Glomerular endothelial cell (primary cell): ENCODE results near the gene ANO9. TPM values are rescaled to one million over a fixed set of nuclear protein-coding genes. Genes with fewer than 3 reads are reported as not detected.

Source experiments
- DNase-seq: peaks from one replicate; pipeline ENCODE4 v3.0.0-alpha.2; 2011; ENCODE audit warnings: low read depth, low spot score; ENCODE audit errors: extremely low read depth
- total RNA-seq: library from RNA; depleted of rRNA; stranded (reverse); fragments of >200 nt; gene quantifications from 2 replicates; pipeline ENCODE4 v1.2.3, GENCODE V29; 2015

ANO9 gene, protein sequence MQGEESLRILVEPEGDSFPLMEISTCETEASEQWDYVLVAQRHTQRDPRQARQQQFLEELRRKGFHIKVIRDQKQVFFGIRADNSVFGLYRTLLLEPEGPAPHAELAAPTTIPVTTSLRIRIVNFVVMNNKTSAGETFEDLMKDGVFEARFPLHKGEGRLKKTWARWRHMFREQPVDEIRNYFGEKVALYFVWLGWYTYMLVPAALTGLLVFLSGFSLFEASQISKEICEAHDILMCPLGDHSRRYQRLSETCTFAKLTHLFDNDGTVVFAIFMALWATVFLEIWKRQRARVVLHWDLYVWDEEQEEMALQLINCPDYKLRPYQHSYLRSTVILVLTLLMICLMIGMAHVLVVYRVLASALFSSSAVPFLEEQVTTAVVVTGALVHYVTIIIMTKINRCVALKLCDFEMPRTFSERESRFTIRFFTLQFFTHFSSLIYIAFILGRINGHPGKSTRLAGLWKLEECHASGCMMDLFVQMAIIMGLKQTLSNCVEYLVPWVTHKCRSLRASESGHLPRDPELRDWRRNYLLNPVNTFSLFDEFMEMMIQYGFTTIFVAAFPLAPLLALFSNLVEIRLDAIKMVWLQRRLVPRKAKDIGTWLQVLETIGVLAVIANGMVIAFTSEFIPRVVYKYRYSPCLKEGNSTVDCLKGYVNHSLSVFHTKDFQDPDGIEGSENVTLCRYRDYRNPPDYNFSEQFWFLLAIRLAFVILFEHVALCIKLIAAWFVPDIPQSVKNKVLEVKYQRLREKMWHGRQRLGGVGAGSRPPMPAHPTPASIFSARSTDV
- 1.2 and 2.0 TPM in 2 replicates for total RNA-seq

DNA sequence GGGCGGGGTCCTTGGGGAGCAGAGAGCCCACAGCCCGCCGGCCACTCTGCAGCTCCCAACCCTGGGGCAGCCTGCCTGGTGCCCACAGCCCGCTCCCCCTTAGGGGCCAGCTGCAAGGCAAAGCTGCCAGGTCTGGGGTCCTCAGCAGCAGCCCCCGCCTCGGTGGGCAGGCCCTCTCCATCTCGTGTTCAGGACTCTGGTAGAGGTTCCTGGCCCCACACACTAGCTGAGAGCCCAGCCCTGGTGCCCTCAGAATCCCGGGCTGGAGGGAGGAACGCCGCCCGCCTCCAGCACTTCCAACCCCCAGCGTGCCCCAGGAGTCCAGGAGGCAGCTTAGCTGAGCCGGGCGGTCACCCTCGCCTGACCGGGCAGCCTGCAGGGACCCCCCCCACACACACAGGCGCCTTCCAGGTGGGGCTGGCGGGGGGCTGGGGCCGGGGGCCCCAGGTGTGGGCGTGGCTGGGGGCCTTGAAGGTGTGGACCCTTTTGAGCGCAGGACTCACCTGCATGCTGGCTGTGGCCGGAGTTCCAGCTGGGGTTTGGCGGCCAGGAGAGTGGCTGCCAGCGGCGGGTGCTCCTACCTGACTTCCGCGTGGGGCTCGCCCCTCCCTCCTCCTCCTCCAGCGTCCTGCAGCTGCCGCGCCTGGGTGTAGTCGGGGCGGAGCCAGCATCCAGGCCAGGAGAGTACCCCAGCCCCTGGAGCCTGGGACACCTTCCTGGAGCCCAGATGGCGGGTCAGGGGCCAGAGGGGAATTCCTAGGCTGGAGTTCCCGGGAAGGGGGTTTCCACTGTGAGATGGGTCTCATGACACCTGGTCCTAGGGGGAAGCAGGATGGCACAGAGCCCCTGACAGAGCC is at the start of gene ANO9:
Gene ANO9 (minus strand): TSS at position 594 of the 857 bp plus-strand sequence. CDS start 85 bp downstream, at position 509.
- no peak for DNase-seq

GRCh38 chr11:491358-491757 is 49.5 kb upstream of the ANO9 start:
- no peak for DNase-seq

GRCh38 chr11:490930-491260 is 49.1 kb upstream of the ANO9 start:
- DNase-seq, result no peak

- no peak for DNase-seq
Measured at GRCh38 chr11:490186-490929, 48.5 kb upstream of the ANO9 start.

DNA sequence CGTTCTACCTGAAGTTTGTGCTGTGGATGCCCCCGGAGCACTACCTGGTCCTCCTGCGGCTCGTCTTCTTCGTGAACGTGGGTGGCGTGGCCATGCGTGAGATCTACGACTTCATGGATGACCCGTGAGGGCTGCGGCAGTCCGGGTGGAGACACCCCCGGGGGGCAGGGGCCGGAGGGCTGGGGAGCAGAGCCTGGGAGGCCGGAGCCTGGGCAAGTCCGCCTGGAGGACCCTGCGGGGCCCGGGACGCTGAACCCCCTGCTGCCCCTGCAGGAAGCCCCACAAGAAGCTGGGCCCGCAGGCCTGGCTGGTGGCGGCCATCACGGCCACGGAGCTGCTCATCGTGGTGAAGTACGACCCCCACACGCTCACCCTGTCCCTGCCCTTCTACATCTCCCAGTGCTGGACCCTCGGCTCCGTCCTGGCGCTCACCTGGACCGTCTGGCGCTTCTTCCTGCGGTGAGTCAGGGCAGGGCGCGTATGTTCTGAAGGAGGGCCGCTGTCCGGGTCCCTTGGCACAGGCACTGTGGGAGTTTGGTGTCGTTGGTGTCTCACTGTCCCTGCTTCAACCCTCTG is 47.9 kb upstream of the ANO9 start:
- DNase-seq, result no peak

GRCh38 chr11:488992-489391 is 47.2 kb upstream of the ANO9 start:
- no peak for DNase-seq

- no peak for DNase-seq
Measured at GRCh38 chr11:488579-488978, 46.8 kb upstream of the ANO9 start.

DNA sequence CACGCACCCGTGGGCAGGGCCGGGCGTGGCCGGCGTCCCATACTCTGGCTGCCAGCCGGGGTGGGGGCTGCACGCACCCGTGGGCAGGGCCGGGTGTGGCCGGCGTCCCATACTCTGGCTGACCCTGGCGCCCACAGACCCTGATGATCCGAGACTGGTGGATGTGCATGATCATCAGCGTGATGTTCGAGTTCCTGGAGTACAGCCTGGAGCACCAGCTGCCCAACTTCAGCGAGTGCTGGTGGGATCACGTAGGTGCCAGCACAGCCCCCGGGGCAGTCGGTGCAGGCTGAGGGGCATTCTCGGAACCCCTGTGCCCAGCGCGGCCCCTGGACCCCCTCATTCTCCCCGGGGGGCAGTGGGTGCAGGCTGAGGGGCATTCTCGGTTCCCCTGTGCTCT is 46.3 kb upstream of the ANO9 start:
- DNase-seq, result no peak

DNA sequence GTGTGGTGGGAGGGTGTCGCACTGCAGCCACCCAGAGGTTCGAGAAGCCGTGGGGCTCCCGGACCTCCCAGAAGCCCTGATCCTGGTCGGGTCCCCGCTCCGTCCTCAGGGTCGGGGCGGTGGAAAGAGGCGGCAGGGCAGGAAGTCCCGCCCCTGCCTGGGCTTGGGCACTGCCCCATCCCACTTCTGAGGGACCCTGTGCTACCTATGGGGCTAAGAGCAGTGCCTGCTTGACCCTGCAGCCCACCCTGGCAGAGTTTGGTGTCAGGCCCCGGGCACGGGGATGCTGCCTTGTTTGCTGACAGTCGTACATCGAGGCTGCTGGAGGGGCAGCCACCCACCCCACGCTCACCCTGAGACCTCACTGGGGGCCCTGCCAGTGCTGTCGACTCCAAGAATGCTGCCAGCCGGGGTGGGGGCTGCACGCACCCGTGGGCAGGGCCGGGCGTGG is 45.8 kb upstream of the ANO9 start:
- DNase-seq, result no peak

DNA sequence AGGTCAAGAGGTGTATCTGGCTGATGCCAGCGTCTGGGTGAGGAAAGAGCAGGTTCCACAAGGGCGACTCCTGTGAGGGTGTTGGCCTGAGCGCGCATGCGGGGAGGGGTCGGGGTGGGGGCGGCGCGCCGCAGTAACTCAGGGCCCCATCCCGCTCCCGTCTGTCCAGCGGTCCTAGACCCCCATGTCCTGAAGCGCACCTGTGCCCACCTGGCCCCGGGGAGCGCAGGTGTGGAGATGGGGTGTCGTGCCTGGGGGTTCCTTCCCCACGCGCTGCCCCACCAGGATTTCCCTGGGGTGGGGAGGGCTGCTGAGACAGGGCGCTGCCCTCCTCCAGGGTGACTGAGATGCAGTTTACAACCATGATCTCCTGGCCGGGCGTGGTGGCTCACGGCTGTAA is 44.4 kb upstream of the ANO9 start:
- no peak for DNase-seq

- no peak for DNase-seq
Measured at GRCh38 chr11:484616-485015, 42.8 kb upstream of the ANO9 start.

GRCh38 chr11:479311-479710 is 37.5 kb upstream of the ANO9 start:
- DNase-seq, result no peak

DNA sequence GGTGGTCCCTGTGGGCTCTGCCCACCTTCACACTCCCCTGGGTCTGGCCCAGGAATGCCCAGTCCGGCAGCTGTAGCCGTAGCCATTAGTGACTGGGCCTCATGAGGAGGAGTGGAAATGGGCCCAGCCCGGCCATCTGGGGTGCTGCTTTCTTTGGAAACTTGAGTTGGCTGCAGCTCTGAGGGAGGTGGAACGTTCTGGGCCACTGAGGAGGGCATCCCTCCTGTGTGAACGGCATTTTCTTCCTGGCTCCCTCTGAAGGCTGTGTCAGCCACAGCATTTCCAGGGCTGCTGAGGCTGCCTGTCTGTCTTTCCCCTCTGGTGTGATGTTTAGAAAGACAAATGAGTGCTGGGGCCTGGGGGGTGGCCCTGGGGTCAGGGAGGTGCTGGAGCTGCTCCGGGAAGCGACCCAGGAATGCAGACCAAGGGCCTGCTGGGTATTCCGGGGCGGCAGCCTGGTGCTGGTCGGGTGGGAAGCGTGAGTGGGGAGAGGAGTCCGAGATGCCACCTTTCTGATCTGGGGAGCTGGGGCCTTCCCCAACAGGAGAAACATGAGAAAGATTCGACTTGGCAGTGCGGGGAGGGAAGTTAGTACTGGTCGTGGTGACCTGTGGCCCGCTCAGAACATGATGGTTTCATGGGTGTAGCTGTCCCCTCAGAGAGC is 35.4 kb upstream of the ANO9 start:
- no peak for DNase-seq

DNA sequence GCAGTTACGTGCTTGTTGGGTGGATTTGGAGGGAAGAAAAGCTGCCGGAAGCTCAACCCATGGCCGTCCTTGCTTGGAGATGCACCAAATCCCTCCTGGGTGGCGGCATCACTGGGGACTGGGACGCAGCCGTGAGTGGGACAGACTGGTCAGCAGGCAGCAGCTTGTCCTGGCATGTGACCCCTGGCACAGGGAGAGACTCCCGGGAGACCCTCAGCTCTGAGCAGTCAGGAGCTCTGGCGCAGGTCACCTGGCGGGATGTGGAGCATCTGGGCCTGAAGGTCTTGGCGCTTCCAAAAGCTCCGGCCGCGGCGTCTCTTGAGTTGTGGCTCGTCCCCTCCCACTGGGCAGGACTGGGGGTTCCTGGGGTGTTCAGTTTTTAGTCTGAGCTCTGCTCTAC is 34.6 kb upstream of the ANO9 start:
- no peak for DNase-seq

DNA sequence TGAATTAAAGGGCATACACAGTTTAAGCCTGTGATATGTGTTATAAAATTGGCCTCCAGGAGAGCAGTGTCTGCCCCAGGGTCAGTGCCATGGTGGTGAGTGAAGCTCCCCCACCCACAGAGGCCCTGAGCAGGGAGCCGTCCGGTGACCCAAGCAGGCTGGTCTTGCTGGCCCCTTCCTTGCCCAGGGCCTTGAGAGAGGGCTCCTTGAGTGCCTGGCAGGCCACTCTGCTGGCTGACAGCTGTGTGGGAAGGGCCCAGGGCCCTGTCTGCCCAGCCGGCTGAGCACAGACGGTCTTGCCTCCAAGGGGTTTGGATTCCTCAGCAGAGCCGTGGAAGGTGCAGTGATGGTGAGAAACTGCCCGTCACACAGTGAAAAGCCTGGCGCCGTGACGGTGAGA is 34.1 kb upstream of the ANO9 start:
- DNase-seq, result no peak

DNA sequence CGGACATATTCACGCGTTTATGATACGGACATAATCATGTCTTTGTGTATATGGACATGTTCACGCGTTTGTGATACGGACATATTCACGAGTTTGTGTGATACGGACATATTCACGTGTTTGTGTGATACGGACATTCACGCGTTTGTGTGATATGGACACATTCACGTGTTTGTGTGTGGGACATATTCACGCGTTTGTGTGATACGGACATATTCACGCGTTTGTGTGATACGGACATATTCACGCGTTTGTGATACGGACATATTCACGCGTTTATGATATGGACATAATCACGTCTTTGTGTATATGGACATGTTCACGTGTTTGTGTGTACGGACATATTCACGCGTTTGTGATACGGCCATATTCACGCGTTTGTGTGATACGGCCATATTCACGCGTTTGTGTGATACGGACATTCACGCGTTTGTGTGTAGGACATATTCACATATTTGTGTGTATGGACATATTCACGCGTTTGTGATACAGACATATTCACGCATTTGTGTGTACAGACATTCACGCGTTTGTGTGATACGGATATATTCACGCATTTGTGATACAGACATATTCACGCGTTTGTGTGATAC is 33.2 kb upstream of the ANO9 start:
- no peak for DNase-seq

- no peak for DNase-seq
Measured at GRCh38 chr11:473962-474785, 32.4 kb upstream of the ANO9 start.

DNA sequence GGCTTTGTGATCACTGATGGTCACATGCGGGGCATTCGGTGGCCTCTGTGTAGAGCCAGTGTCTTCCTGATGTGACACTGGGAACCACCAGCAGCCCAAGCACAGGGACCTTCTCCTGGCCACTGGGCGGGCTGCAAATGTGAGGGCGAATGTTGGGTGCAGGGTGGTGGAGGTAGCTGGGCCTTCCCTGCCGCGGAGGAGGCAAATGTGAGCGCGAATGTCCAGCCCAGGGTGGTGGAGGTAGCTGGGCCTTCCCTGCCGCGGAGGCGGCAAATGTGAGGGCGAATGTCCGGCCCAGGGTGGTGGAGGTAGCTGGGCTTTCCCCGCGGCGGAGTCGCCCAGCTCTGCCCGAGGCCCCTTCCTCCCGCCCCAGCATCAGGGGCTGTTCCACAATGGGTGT is 31.6 kb upstream of the ANO9 start:
- DNase-seq, result no peak
